A172 (cell line): ENCODE results near the gene PRPSAP2. TPM values are rescaled to one million over a fixed set of nuclear protein-coding genes. Genes with fewer than 3 reads are reported as not detected.
A peak's percentile ranks its signal among the peaks of the same experiment; 100 is the strongest.

Experiments used
- DNase-seq: peaks from one replicate; pipeline ENCODE4 v3.0.0-alpha.2; 2015; ENCODE audit warnings: low spot score
- total RNA-seq: library from RNA; depleted of rRNA; stranded (reverse); fragments of >200 nt; shearing (Covaris generic); gene quantifications from 2 replicates; pipeline ENCODE4 v1.2.3, GENCODE V29; 2014

PRPSAP2 gene
- total RNA-seq, 1 experiment from 2014 or later: 49.5 TPM

- peak; percentile 83 for DNase-seq
These were observed 103.9 kb downstream of the PRPSAP2 start for GRCh38 chr17:18961634-18962493.

DNA sequence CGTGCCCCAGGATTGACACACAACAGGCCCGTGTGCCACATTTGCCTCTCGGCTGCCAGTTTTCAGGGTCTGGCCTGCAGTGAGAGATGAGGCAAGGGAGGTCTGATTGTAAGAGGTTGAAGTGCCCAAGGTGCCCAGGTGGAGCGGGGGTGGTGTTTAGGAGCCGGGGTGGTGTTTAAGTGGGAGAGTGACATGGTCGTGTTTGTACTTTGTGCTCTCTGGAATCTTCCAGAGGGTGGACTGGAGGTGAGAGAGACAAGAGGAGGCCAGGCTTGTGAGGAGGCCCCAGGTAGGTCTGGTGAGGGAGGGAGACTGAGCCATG is 104.5 kb downstream of the PRPSAP2 start:
- no peak for DNase-seq

DNA sequence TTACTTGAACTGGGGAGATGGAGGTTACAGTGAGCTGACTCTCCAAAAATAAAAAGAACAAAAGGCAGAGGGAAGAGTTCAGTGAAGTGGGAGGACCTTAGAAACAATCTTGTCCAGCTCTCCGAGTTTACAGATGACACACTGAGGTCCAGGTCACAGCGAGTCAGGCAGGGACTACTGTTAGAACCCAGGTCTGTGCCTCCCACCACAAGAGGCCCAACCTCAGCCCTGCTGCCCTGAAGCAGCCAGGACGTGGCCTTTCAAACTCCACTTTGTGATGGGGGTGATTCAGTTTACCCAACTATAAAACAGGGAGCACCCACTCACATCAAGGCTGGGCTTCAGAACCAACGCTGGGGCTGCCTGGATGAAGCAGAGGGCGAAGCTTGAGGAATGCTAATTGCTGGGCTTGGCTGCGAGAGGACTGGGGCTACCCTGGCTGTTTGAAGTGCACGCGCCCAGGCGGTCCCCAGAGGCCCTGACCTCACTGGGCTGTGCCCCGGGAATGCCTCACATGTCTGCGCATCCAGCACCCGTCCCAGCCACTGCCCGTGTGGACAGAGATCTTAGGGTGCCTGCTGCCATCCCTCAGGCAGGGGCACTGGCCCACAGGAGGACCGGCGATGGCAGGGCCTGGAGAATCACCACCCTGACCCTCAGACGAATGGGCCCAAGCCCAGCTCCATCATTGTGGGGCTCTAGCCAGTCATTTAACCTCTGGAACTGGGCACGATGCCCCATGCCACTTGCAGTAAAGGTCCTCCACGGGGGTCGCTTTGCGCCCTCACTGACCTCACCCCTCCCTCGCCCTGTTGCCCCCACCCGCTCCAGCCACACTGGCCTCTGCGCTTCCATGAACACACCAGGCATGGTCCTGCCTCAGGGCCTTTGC is 105.4 kb downstream of the PRPSAP2 start:
- DNase-seq: peak; percentile 38

DNA sequence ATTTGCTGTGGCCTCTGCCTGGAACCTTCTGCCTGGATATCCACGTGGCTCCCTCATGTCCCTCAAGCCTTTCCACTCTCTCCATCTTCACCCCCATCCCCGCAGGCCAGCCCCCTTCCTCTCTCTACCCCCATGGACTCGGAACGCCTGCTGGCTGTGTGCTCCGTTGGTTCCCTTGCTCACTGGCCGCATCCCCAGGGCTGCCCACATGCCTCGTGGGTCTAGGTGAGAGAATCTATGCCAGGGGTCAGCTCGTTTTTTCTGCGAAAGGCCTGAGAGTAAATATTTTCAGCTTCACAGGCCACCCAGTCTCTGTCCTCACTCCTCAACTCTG is 106.1 kb downstream of the PRPSAP2 start:
- DNase-seq: no peak

- DNase-seq: no peak
These were observed 106.6 kb downstream of the PRPSAP2 start for GRCh38 chr17:18964550-18964949.

DNA sequence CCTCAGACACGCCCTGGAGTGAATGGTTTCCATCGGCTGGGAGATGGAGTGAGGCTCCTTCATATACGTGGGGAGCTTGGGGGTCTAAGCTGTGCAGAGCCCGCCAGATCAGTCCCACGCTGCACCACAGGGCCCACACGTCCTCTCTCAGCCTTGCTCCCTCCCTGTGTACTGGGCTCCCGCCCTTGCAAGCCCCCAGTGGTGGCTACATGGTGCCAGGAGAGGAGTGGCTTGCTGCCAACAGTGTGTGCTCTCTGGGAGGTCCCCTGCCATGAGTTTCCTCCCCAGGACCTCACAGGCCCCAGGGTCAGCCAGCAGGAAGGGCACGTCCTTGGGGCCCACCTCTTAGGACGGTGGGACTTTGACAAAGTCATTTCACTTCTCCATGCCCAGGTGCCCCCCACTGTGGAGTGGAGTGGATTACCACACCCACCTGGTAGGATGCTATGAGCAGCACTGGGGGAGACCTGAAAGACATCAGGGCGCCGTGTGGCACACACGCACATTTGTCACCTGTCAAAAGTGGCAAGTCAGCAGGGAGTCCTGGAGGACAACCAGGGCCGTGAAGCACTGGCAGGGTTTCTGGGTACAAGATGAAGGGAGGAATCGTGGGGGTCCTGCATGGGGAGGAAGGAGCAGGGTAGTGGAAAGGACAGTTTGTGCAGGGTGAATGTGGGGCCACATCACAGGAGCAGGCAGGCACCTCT is 107.8 kb downstream of the PRPSAP2 start:
- DNase-seq: no peak

DNA sequence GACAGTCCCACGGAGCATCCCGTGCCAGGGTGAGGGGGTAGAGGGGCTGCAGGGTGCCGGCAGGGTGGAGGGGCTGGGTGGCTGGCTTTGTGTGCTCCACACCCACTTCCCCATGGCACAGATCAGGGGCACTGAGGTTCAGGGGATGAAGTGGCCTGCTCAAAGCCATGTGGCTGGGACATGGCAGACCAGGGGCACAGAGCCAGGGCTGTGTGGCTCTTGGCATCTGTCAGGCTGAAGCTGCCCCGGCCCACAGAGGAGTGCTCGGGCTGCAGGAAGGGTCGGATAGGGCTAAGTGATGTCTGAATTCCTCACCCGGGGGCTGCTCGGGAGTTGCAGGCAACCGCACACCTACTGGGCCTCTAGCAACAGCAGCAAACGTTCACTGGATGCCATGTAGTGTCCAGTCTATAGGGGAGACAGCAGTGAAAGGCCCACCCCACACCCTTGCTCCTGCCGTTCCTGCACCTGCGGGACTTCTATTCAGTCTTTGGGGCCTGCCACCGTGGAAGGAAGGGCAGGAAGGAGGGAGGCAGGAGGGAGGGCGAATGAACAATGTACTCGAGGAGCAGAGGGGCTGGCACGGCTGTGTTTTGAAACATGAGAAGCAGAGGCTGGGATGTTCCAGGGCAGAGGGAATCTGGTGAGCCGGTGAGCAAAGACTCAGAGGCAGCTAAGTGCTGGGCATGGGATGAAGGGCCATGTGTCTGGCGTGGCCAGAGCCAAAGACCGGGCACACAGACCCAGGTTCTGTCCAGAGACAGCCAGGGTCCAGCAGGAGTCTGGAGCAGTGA is 109.1 kb downstream of the PRPSAP2 start:
- no peak for DNase-seq

GRCh38 chr17:18967916-18968315 is 110.0 kb downstream of the PRPSAP2 start:
- no peak for DNase-seq

DNA sequence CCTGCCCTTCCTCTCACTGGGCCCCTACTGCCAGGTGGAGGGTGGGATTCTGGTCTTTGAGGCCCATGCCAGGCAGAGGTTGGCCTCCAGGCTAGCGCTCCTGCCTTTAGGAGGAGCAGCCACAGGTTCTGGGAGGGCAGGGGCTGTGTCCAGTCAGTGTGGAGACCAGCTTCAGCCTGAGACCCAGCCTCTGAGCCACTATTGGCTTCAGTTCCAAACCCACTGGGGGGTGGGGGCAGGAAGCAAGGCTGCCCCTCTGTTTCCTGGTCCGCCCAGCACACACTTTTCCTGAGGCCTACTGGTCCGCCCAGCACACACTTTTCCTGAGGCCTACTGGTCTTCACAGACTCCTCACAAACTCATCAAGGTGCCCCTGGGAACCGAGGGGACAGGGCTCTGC is 110.4 kb downstream of the PRPSAP2 start:
- DNase-seq: no peak

DNA sequence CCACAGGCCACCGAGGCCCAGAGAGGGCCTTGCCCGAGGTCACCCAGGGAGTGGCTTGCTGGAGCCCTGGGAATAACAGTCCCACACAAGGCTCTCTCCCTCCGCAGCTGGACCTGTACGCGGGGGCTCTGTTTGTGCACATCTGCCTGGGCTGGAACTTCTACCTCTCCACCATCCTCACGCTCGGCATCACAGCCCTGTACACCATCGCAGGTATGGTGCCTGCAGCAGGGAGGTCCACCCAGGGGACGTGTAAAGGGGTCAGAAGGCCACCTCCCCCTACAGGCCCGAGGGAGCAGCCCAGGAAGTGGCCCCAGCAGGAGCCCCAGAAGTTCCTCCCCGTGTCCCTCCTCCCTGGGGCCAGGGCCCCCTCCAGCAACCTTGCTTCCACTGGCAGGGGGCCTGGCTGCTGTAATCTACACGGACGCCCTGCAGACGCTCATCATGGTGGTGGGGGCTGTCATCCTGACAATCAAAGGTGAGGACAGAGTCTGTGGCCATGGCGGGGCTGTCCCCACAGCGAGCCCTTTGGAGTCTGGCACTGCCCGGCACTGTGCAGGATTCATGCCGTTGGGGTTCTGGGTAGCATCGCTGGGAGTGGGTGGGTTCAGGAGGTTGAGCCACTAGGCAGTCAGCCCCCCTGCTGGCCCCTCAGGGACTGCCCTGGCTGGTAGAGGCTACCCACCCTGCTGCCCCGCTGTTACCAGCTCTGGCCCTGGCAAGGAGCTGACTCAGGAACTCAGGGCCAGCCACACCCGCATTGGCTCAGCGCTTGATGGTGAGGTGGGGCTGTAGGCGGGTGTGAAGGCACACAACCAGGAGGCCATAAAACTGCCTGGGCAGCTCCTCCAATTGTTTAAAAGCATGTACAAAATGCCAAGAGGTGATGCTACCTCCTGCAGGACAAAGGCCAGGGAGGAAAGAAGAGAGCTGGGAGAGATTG is 111.3 kb downstream of the PRPSAP2 start:
- DNase-seq: peak; percentile 57

DNA sequence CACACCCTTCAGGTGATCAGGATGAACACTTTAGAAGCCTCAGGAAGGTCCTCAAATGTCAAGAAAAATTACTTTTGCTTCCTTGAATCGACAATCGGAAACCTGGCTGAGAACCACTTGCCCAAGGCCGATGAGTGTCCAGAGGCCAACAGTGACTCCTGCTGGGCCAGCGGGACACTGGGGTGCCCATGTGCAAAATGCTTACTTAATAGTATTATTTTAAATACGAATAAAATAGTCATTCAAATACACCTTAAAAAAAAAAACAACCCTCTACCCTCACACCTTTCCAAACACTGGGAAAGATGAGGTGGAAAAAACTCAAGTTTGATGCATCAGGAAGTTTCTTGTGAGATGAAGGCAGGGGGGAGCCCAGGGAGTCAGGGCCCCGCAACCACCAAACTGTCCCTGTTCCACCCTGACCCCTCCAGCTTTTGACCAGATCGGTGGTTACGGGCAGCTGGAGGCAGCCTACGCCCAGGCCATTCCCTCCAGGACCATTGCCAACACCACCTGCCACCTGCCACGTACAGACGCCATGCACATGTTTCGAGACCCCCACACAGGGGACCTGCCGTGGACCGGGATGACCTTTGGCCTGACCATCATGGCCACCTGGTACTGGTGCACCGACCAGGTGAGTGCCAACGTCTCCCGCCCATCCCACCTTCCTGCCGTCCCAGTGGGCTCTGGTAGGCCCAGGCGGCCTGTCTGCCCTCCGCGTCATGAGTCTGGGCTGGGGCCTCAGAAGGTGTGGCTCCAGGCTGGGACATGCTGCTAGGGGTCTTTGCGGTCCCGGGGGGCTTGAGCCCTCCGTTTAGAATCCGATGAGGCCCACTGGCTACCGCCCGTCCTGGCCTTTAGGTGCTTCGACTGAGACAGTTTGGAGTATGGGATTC is 112.9 kb downstream of the PRPSAP2 start:
- DNase-seq: no peak

- no peak for DNase-seq
These were observed 113.9 kb downstream of the PRPSAP2 start for GRCh38 chr17:18971801-18972200.

DNA sequence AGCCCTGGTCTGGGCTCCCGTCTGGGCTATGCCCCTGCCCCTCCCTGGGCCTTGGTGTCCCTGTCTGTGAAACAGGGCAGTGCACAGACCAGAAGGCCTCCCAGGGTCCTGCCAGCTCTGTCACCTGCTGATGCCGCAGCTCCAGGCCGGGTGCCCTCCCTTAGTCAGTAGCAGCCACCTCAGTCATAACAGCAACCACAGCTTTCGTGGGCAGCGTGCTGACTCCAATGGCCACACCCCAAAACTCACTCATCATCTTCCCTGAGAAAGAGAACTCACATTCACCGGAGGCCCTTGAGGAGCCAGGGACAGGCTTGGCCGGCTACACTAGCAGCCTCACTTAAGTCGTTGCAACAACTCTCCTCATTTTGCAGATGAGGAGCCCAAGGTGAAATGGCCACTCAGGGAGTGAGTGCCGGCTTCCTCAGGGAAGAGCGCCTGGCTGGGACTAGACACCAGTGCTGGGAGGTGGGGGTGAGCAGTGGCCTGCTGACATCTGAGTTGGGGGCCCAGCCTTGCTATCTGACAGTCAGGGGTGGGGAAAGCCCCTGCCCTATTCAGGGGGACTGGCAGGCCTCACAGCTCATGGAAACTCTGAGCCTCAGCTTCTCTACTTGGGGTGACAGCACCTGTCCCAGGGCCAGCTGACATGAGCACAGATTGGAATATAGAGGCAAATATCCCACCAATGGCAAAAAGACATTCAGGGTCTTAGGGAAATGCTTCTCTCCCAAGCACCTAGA is 116.6 kb downstream of the PRPSAP2 start:
- DNase-seq: peak; percentile 77

GRCh38 chr17:18975597-18975996 is 117.7 kb downstream of the PRPSAP2 start:
- no peak for DNase-seq

- no peak for DNase-seq
These were observed 118.3 kb downstream of the PRPSAP2 start for GRCh38 chr17:18976201-18976600.

DNA sequence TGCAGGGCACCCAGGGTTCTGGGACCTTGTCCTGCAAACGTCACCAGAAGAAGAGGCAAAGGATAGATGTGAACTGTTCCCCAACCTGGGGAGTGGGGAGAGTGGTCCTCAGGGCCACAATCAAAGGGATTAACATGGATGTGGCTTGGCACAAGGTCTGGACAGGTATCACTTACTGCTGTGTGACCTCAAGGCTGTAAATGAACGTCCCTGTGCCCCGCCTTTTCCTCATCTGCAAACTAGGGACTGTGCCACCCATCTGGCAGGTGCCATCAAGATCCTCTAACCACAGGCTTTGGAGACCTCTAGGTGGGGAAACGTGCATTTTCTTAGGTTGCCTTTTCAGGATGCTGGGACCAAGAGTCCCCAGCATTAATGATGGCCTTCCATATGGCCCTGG is 119.1 kb downstream of the PRPSAP2 start:
- no peak for DNase-seq

DNA sequence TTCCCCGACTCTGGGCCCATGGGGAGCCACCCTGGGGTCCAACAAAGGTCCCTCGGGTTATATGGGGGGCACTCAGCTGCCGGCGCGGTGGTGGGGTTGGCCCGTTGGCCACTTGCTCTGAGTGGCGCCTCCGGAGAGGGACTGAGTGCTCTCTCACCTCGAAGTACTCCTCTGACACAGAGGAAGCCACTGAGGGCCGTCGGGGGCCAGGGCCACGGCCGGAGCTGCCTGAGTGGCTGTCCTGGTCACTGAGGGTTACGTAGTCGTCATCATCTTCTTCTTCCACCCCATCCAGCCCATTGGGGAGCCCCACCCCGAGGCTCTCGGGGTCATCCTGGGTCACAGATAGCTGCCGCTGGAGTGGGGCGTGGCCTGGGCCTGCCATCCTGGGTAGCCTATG is 119.7 kb downstream of the PRPSAP2 start:
- no peak for DNase-seq

DNA sequence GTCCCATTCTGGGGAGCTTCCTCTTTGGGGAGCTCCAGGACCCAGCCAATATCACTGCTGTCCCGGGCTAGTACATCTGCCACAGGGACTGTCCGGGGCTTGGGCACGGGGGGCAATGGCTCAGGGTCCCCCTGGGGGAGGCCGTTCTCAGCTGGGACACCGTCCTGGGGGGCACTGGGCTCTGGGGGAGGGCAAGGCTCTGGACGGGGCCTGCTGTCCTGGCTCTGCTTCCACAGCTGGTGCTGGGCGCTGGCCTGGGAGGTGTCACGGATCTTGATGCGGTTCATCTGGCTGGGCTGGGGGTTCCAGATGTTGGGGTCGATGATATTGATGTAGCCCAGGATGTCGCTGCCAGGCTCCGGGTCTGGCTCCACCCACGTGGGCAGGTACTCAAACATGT is 120.1 kb downstream of the PRPSAP2 start:
- DNase-seq: no peak

DNA sequence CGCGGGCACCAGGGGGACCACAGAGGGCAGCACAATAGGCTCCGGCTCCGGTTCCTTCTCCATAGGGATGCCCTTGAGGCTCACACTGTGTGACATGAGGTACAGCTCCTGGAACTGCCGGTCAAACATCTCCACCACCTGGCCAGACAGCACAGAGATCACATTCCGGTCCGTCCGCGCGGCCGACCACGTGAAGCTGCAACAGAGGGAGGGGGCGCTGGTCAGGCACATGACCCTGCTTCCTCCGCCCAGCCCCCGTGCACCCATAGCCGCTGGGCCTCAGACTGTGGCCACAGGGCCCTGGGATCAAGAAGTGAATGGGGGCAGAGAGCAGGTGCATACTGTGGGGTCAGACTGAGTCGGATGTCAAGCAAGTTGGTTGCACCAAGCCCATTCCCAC is 120.7 kb downstream of the PRPSAP2 start:
- no peak for DNase-seq
